Tongue (tissue), 2 donors: ENCODE measurements around the gene ULK4. TPM values are rescaled to one million over a fixed set of nuclear protein-coding genes. Genes with fewer than 3 reads are reported as not detected.
"Not testable (repeated sequence)": the region's sequence is repeated elsewhere in the genome, so short reads cannot be mapped to it uniquely, and the experiment has no call there.

Source experiments
- DNase-seq: peaks from one replicate; pipeline ENCODE4 v3.0.0-alpha.2; 2015
- total RNA-seq: library from RNA; depleted of rRNA; stranded (reverse); fragments of >200 nt; gene quantifications from one replicate; pipeline ENCODE4 v1.2.3, GENCODE V29; 2014

Gene ULK4
- total RNA-seq, 1 donor from 2014 or later = 22.2 TPM

DNA sequence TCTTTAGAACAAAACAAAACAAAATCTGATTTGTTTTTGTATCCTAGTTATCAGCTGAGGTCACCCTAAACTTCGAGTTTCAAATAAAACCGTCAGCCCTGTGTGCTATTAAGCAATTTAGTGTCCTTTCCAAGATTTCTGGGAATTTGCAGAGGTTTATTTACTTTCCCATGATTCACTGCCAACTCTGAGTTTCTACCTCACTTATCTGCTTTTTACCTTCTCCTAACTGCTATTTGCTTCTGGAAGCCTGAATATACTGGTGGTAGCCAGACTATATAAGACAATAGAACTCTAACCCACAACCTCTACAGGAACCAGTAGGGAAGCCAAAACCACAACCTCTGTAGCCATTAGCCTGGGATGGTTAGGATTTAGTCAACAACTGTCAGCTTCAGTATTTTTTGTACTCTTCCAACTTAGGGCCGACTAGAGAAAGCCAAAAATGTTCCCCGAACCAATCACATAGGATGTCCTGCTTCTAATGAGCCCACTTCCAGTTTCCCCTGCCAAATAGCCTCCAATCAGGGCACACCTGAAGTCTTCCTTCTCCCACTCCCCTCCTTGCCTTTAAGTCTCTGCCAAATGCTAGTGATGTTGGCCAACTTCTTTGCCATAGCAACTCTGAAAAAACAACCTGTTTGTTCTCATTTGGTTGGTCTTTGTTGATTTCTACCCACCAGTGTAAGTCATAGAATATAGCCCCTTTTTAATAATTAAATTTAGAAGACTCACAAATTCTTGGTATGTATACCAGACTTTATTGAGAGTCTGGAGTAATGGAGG is 273.1 kb downstream of the ULK4 start:
- no peak for DNase-seq

DNA sequence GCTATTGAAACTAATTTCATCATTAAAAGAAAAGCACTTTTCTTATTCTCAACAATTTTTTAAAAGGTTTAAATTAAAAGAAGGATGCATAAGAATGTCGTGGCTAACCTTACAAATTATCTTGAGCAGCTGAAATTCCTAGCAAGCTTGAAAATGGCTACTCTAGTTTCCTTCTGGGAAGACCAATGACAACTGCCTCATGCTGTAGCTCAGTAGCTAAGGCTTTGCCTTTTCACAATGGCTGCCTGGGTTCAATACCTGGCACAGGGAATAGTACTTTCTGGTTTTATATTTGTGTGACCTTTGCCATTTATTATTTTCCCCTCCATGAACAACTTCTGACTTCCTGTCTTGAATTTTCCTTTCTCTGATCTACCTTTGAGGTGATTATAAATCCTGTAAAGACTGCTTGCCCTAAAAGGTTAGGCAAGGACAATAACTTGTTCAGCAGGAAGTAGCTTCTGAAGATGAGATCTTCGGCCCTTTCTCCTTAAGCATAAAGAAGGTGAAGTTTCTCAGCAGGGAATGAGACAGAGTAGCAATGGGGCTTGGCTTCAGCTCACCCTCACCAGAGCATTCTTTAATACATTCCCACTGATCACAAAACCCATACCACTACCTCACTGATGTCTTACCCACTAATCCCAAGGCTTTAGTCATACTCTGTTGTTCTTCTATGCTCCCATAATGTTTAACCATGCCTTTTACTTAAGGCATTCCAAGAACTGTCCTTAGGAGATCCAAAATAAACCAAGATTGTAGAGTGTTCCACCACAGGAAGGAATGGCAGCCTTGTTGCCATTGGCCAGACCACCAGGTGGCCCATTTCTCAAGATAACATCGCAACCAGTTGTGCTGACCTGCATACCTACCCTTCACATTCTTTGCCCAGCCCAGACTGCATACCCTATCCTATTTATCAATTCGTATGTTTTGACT is 276.8 kb downstream of the ULK4 start:
- peak; percentile 24 for DNase-seq

DNA sequence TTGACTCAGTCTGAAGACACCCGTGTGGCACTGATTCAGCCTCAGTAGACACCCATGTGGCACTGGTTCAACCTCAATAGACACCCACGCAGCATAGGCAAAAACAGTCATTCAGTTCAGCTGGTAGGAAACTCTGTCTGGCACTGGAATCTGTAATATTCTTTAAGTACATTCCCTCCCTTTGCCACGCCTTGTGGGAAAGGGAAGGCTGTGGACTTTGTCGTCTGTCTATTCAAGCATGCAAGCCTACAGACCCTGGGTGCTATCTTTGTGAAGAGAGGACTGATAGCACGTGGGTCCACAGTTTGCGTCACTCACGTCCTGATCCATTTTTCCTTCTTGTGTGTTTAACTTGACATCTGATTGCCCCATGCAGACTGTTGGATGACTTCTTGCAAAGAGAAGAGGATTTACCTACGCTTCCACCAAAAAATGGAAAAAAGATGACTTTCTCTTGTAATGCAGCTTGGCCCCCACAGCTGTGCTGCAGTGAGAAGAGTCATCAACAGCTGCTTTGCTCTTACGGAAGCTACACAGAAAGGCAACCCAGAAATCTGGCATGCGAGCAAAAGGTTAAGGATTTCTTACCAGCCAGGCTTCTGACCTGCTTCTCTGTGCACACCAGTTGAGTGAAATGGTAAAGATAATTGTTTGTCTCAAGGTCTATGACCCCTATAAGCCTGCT is 278.1 kb downstream of the ULK4 start:
- peak; percentile 40 for DNase-seq

DNA sequence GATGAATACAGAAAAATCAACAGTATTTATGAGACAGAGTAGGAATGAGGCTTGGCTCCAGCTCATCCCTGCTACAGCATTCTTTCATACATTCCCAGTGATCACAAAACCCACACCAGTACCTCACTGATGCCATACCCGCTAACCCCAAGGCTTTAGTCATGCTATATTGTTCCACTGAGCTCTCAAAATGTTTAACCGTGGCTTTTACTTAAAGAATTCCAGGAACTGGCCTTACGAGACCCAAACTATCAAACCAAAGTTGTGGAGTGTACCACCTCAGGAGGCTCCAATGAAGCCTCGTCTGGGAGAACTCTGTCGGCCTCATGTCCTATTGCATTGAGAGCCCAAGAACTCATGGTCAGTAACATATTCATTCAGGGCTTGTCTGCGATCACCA is 278.9 kb downstream of the ULK4 start:
- DNase-seq = no peak

DNA sequence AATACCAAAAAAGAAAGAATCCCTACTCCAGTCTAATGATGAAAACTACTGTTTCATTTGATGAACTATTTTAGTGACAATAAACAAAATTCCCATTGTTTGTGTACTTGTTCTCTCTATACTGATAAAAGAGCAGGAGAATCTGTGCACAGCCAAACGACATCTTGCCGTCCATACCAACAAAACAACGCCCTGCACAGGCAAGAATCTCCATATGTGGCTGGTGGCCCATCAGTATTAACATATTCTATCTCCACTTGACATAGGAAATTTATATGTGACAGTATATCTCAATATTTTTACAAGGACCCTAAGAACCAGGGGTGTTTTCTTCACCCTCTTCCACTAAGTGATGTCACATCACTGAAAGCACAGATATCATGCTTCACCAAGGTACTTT is 279.5 kb downstream of the ULK4 start:
- DNase-seq = no peak

DNA sequence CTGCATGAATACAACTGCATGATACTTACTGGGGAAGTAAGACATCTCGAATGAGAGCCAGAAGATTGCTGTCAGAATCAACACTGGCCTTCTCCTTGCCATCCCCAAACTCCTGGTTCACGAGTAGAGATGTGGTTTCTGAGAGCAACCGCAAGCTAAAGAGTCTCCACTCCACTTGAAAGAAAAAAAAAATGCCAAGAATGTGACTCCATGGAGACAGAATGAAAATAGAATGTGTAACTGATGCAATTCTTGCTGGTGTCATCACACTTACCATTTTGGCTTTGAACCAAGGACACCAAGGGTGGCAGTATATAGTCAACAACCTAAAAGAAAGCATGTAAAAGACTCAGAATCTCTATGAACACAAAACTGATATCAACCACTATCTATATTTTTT is 280.4 kb downstream of the ULK4 start:
- DNase-seq = peak; percentile 35

DNA sequence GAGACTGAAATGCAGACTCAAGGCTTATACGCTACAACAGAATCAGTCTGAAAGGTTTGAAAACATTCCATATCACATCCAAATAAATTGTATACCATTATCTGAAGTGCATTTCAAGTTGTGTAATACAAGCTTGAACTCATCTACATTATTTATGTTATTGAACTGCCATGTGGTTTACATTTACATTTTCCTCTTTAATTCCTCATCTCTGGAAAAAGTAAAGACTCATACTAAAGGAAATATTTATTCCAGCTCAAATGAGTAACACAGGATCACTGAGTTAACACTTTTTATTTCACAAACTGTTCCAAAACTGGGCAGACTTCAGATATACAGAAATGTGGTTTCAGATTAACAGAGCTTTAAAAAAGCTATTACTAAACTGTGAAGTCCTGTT is 282.5 kb downstream of the ULK4 start:
- DNase-seq = no peak

DNA sequence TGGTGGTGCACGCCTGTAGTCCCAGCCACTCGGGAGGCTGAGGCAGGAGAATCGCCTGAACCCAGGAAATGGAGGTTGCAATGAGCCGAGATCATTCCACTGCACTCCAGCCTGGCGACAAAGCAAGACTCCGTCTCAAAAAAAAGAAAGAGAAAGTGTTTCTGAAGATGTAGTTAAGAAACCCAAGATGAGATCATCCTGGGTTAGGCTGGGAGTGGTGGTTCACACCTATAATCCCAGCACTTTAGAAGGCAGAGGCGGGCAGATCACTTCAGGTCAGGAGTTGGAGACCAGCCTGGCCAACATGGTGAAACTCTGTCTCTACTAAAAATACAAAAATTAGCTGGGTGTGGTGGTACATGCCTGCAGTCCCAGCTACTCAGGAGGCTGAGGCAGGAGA is 286.8 kb downstream of the ULK4 start:
- not testable (repeated sequence) for DNase-seq

DNA sequence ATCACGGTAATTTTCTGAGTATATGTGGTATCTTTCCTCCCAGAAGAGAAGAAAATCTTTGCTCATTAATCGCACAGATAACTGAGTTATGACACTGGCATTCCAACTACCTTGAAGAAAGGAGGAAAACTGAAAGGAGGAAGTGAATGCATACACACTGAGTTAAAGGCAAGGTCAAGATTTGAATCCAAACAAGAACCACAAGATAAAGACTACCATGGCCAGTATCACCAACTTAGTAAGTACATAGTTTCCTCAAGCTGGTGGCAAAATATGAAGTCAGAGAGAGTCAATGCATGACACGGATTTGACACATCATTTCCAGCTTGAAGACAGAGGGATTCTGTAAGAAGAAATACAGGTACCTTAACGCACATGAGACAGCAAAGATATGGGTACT is 287.5 kb downstream of the ULK4 start:
- no peak for DNase-seq

DNA sequence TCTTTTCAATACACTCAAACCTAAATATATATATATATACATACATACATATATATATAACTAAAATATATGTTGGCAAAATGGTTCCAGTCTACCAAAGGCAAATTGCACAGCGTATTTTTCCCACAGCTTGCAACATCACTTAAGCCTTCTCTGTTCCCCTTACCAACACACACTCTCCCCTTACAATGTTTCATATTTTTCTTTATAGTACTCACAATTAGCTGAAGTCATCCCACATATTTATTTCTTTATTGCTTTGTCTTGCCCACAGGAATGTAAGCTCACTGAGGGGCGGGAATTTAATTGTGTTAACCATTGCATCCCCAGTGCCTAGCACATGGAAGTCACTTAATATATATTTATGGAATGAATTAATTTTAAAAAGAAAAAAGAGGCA is 288.3 kb downstream of the ULK4 start:
- no peak for DNase-seq

DNA sequence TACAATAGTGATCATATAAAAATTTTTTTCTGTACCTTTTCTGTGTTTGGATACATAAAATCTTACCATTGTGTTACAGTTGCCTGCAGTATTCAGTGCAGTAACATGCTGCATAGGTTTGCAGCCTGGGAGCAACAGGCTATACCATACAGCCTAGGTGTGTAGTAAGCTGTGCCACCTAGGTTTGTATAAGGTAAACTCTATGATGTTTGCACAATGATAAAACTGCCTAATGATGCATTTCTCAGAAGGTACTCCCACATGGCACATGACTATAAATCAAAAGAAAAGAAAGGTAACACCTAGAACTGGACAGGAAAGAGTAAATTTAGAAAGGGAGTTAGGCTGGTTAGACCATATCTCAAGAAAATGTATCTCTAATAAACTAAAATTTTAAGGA is 293.5 kb downstream of the ULK4 start:
- DNase-seq = no peak

DNA sequence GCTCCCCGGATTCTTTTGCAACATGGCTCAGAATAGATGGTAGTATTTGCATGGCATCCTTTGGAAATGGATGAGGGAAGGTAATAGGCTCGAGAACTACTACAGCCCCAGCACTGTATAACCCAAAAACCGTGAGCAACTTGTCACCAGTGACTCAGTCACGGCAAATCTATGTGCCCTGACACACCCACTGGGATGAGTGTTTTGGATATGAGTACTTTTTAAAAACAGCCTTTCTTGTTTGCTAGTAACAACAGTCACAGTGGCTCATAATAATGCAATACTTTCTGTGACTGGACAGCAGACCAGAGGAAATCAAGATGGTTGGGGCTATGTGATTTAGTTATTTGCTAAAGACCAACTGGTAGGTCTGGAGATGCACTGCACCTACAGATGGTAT is 299.6 kb downstream of the ULK4 start:
- no peak for DNase-seq

DNA sequence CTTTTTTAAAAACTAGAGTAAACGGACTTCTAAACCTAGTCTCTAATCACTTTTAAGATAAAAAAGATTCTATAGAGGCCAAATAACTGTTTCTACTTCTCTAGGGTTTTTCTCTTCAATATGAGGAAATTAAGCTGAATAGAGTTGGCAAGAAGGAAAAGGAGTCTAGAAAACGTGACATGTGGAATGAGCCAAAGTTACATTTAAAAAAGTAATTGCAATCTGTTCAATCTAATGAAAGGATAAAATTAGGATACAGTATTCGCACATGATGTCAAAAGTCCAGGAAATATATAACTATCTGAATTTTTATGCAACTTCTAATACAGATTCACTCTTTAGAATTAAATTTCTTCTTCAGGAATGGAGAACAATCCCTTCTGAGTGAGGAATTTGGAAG is 300.1 kb downstream of the ULK4 start:
- no peak for DNase-seq

DNA sequence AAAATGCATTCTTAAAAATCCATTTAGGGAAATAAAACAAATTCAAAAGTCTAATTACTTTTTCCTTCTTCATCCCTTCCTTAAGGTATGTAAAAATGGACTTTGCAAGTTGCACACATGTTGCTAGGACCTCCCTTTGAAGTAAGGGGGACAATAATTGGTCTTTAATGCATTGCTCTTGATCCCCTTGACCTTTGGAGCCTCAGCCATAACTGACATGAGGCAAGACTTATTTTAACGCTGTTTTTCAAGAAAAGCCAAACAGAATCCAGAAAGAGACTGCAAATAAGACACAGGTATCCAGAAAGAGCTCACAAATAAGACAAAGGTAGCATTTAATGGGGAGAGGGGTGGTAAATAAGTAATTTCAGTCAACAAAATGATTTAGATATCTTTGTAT is 301.4 kb downstream of the ULK4 start:
- DNase-seq = no peak

DNA sequence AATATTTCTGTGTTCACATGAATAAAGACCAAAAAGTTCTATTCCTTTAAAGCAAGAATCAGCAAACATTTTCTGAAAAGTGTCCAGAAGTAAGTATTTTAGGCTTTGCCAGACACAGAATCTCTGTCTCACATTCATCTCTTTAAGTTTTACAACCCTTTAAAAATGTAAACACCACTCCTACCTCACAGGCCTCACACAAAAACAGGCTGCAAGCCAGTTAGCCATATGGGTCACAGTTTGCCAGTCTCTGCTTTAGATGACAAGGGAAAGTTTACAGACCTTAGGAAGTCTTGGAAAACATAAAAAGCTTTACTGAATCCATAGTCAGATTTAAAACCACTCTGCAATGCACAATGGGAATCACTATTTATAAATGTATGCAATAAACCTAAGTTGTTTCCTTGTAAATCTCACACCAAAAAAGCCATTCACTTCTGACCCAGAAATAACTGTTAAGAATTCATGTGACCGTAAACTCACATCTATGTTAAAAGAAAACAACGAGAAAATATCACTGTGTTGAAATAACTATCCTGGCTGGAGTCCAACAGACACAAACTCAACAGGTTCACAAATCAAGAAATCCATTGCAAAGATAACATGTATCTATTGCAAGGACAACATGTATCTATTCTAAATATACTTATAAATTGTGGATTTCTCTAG is 308.2 kb downstream of the ULK4 start:
- DNase-seq = no peak

DNA sequence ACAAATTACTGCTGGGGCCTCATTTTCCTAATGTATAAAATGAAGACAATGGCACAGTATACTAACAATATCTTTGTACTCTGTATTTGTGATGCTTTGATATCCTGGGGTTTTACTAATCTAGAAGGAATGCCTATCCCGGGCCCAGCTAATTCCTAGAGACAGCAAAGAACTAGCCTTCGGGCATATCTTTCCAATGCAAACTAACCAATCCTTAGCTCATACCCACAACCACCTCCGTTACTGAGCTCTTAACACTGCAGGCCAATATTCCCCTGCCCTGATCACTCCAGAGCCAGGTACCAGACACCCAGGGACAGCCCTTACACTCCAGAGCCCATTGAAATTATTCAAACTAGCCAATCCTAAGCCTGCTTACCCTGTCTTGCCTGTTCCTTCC is 309.0 kb downstream of the ULK4 start:
- no peak for DNase-seq

DNA sequence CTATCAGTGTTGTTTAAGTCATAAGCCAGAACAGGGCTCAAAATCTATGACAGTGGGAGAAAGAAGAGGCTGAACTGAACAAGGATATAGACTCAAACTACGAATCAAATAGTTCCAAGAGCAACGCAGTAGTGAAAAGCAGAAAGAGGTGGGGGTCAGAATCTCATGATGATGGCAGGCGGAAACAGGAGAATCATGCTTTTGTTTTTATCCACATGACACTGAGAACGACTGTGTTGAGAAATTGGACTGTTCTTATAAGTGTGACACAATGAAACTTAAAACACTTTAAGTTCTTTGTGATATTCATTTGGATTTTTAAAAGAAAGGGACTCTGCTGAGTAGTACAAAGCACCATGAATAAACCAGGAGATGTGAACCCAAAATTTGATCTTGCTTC is 309.4 kb downstream of the ULK4 start:
- DNase-seq = no peak

DNA sequence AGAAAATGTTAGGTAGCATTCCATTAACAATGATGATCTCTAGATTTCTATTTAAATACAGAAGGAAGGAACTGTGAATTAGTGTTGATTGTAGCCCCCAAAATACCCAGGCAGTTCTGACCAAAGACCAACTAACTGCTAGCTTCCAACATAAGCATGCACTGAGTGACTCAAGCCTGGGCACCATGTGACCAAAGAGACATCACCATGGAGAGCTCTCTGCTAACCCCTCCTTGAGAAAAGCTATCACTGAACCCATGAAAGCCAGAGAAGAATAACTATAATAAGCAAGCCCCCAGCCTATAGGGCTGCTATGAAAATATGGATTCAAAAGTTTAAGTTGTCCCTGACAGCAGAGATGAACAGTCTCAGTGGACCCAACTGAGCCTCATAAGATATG is 310.2 kb downstream of the ULK4 start:
- DNase-seq = no peak

DNA sequence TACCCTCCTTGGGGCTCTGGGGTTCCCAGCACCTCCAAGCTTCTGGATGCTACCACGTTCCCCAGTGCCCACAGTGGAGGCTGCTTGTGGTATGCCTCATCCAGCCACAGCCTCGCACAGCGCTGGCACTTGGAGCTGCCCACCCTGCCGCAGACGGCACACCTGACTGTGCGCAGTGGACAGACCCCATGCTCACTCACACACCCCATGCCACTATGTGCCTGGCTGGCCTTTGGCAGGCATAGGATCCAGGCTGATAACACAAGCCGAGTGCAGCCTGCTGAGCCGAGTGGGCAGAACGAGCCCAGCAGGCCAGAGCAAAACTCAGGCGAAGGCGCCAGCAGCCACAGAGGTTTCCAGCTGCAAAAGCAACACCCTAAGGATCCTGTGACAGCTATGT is 311.5 kb downstream of the ULK4 start:
- DNase-seq = no peak

DNA sequence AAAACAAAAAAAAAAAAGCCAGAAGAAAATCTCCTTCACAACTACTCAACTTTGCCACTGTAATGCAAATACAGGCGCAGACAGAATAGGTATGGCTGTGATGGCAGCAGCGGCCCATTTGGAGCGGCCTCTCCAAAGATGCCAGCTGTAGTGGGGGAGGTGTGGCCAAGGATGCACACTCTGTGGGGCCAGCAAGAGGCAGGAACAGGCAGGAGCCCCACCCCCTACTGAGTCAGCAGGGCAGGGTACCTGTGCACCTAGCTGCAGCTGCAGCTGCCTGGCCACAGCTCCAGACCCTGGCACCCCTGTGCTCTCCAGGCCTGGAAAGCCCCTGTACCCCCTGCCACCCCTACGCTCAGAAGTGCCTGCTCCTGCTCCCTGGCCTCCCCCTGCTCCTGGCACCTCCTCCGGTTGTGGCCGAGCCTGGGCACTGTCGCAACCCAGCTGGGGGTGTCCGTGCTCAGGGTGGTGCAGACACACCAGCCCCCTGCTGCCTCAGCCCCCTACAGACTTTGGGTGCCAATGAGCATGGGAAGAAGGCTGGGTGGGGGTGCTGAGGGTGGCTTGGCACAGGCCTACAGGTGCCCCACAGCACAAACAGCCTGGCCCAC is 312.7 kb downstream of the ULK4 start:
- DNase-seq = no peak

DNA sequence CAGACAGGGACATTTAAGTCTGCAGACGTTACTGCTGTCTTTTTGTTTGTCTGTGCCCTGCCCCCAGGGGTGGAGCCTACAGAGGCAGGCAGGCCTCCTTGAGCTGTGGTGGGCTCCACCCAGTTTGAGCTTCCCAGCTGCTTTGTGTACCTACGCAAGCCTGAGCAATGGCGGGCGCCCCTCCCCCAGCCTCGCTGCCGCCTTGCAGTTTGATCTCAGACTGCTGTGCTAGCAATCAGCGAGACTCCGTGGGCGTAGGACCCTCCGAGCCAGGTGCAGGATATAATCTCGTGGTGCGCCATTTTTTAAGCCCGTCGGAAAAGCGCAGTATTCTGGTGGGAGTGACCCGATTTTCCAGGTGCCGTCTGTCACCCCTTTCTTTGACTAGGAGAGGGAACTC is 314.2 kb downstream of the ULK4 start:
- DNase-seq = not testable (repeated sequence)

DNA sequence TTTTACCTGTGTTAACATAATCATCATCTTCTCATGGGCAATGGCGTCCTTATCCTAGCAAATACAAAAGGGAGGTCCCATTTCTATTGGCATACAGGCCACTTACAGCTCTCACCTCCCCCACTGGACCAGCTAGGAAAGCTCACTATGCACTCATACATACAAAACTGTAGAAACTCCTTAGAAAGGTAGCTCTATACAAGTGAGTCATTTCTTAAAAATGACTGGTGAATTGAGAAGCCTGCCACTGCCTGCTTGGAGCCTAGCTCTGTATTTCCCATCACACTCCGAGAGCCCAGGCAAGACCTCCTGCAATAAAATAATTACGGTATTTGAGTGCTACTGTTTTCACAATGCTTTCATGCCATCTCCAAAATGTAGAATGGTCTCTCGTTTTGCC is 321.8 kb downstream of the ULK4 start:
- no peak for DNase-seq
